IMR-90 (cell line): ENCODE results near the gene CYB561D2. TPM values are rescaled to one million over a fixed set of nuclear protein-coding genes. Genes with fewer than 3 reads are reported as not detected.

Source experiments
- ATAC-seq: fragments of 200-7000 bp; cut with Tn5 transposase; 2 replicates; pipeline ENCODE4 v1.9.1; 2020; ENCODE audit warnings: low read depth, mild to moderate bottlenecking, moderate library complexity
- BruUV-seq: library from RNA; stranded (reverse); fragments of 400-500 nt; replicated peaks from 2 replicates; lab custom pipeline; 2021; lab: Mats Ljungman, UMichigan
- CTCF ChIA-PET: fragments of 300-600 bp; formaldehyde crosslinking; extraction: SDS; loops from one replicate; lab custom pipeline; 2021; ENCODE audit warnings: antibody characterized with exemption; lab: Yijun Ruan, JAX
- POLR2A ChIA-PET: fragments of 300-600 bp; sonication (Branson Sonifier 250); formaldehyde crosslinking; loops from one replicate; lab custom pipeline; 2022; ENCODE audit warnings: antibody characterized with exemption; ENCODE audit not compliant: unreplicated experiment; lab: Charles Lee
- DNase-seq: peaks from one replicate; pipeline ENCODE4 v3.0.0; 2013
- H2AFZ ChIP-seq: replicated peaks from 2 replicates; pipeline ENCODE3; 2013; ENCODE audit warnings: low read length, mild to moderate bottlenecking; ENCODE audit not compliant: poor library complexity
- H2AK5ac ChIP-seq: 2 replicates; pipeline ENCODE4 v1.6.1; 2013; ENCODE audit warnings: low read depth, low read length, inconsistent platforms
- H2AK9ac ChIP-seq: replicated peaks from 2 replicates; pipeline ENCODE3; 2013; ENCODE audit warnings: mild to moderate bottlenecking, low read depth, low read length, moderate library complexity; ENCODE audit not compliant: poor library complexity
- H2BK120ac ChIP-seq: 2 replicates; pipeline ENCODE4 v1.6.1; 2013; ENCODE audit warnings: low read depth, low read length, inconsistent platforms
- H2BK15ac ChIP-seq: 3 replicates; pipeline ENCODE4 v1.6.1; 2013; ENCODE audit warnings: low read depth, low read length, inconsistent platforms
- H2BK20ac ChIP-seq: 2 replicates; pipeline ENCODE4 v1.6.1; 2013; ENCODE audit warnings: low read depth, mild to moderate bottlenecking, inconsistent platforms, low read length, moderate library complexity
- H2BK5ac ChIP-seq: 2 replicates; pipeline ENCODE4 v1.6.1; 2013; ENCODE audit warnings: mild to moderate bottlenecking, low read depth, low read length, inconsistent platforms; ENCODE audit not compliant: poor library complexity, severe bottlenecking
- H3K14ac ChIP-seq: replicated peaks from 2 replicates; pipeline ENCODE4 v1.6.1; 2013; ENCODE audit warnings: low read depth, low read length, inconsistent platforms
- H3K18ac ChIP-seq: 2 replicates; pipeline ENCODE4 v1.6.1; 2013; ENCODE audit warnings: low read depth, low read length, control low read depth
- H3K23ac ChIP-seq: 2 replicates; pipeline ENCODE4 v1.6.1; 2013; ENCODE audit warnings: low read depth, low read length, inconsistent platforms
- H3K27ac ChIP-seq: 2 replicates; pipeline ENCODE4 v1.5.1; 2013; ENCODE audit warnings: mild to moderate bottlenecking, control low read depth, low read length; ENCODE audit not compliant: insufficient read depth
- H3K27me3 ChIP-seq: 2 replicates; pipeline ENCODE4 v1.6.1; 2013; ENCODE audit warnings: low read length; ENCODE audit not compliant: control insufficient read depth, insufficient read depth
- H3K36me3 ChIP-seq: 2 replicates; pipeline ENCODE4 v1.6.1; 2013; ENCODE audit warnings: low read length, mixed read lengths; ENCODE audit not compliant: control insufficient read depth, insufficient read depth
- H3K4ac ChIP-seq: 2 replicates; pipeline ENCODE4 v1.6.1; 2013; ENCODE audit warnings: low read depth, low read length, inconsistent platforms
- H3K4me1 ChIP-seq: 2 replicates; pipeline ENCODE4 v1.6.1; 2013; ENCODE audit warnings: low read length, mixed read lengths; ENCODE audit not compliant: control insufficient read depth, insufficient read depth
- H3K4me2 ChIP-seq: 2 replicates; pipeline ENCODE4 v1.6.1; 2013; ENCODE audit warnings: low read depth, mild to moderate bottlenecking, control low read depth, low read length, moderate library complexity
- H3K4me3 ChIP-seq: 2 replicates; pipeline ENCODE4 v1.5.1; 2013; ENCODE audit warnings: low read depth, mild to moderate bottlenecking, control low read depth, low read length, moderate library complexity; ENCODE audit not compliant: insufficient read depth
- H3K56ac ChIP-seq: 2 replicates; pipeline ENCODE4 v1.6.1; 2013; ENCODE audit warnings: low read length, inconsistent platforms; ENCODE audit not compliant: insufficient read depth; ENCODE audit errors: extremely low read depth
- H3K79me1 ChIP-seq, 2 experiments: 2 replicates each; pipeline ENCODE4 v1.6.1; 2013; ENCODE audit warnings: low read length in 2 of 2, inconsistent platforms in 1 of 2, low read depth in 1 of 2
- H3K9ac ChIP-seq: 2 replicates; pipeline ENCODE4 v1.6.1; 2013; ENCODE audit warnings: low read depth, low read length, control low read depth
- H3K9me1 ChIP-seq: 2 replicates; pipeline ENCODE4 v1.6.1; 2013; ENCODE audit warnings: low read length, inconsistent platforms; ENCODE audit not compliant: insufficient read depth
- H3K9me3 ChIP-seq: 2 replicates; pipeline ENCODE4 v1.6.1; 2013; ENCODE audit warnings: low read length; ENCODE audit not compliant: control insufficient read depth, insufficient read depth
- H4K20me1 ChIP-seq: 2 replicates; pipeline ENCODE4 v1.6.1; 2013; ENCODE audit warnings: low read length, inconsistent platforms; ENCODE audit not compliant: insufficient read depth
- H4K5ac ChIP-seq: 2 replicates; pipeline ENCODE4 v1.6.1; 2013; ENCODE audit warnings: mild to moderate bottlenecking, low read depth, low read length, control low read depth
- H4K8ac ChIP-seq, 2 experiments: 2 replicates each; pipeline ENCODE4 v1.6.1; 2013; ENCODE audit warnings: low read depth in 2 of 2, low read length in 2 of 2, control low read depth in 1 of 2, inconsistent platforms in 1 of 2
- H4K91ac ChIP-seq: 2 replicates; pipeline ENCODE4 v1.6.1; 2013; ENCODE audit warnings: low read depth, low read length, inconsistent platforms; ENCODE audit not compliant: insufficient read depth
- BHLHE40 ChIP-seq: fragments of 150-350 bp; IDR thresholded peaks from 2 replicates; pipeline ENCODE4 v1.6.1; 2016; ENCODE audit warnings: mild to moderate bottlenecking, low read depth, low read length
- CEBPB ChIP-seq: IDR thresholded peaks from 2 replicates; pipeline ENCODE4 v1.6.1; 2012; ENCODE audit warnings: low read depth, low read length, improper control_type of control experiment
- CHD1 ChIP-seq: IDR thresholded peaks from 2 replicates; pipeline ENCODE4 v1.6.1; 2012; ENCODE audit warnings: low read depth, low read length, improper control_type of control experiment
- FOS ChIP-seq: fragments of 150-350 bp; IDR thresholded peaks from 2 replicates; pipeline ENCODE4 v1.6.1; 2016; ENCODE audit warnings: low read depth, low read length
- MAFK ChIP-seq: IDR thresholded peaks from 2 replicates; pipeline ENCODE4 v1.6.1; 2012; ENCODE audit warnings: low read depth, low read length, improper control_type of control experiment
- MAZ ChIP-seq: IDR thresholded peaks from 2 replicates; pipeline ENCODE4 v1.6.1; 2012; ENCODE audit warnings: low read depth, mild to moderate bottlenecking, low read length, improper control_type of control experiment, moderate library complexity, borderline replicate concordance
- NFE2L2 ChIP-seq: fragments of 150-350 bp; IDR thresholded peaks from 2 replicates; pipeline ENCODE4 v1.6.1; 2016; ENCODE audit warnings: low read depth, mild to moderate bottlenecking, low read length
- POLR2A ChIP-seq: IDR thresholded peaks from 2 replicates; pipeline ENCODE4 v1.6.1; 2012; ENCODE audit warnings: mild to moderate bottlenecking, low read depth, low read length
- RCOR1 ChIP-seq: IDR thresholded peaks from 2 replicates; pipeline ENCODE4 v1.6.1; 2012; ENCODE audit warnings: mild to moderate bottlenecking, low read length, improper control_type of control experiment; ENCODE audit not compliant: insufficient replicate concordance
- RFX5 ChIP-seq: IDR thresholded peaks from 2 replicates; pipeline ENCODE4 v1.8.0; 2012; ENCODE audit warnings: low read depth, mild to moderate bottlenecking, low read length, moderate library complexity
- WGBS, 2 experiments: methylation state at CpG; one replicate each; pipeline versions ENCODE4 v1.1.5 to v1.1.7; 2013; ENCODE audit warnings: missing lambda C conversion rate in 2 of 2; ENCODE audit not compliant: insufficient read length in 1 of 2; ENCODE audit errors: extremely low coverage in 2 of 2; 5-methylcytosine and 5-hydroxymethylcytosine counted together
- dilution Hi-C: fragments of 300-500 bp; cut with HindIII; formaldehyde crosslinking; loops from one replicate; pipeline ENCODE4 v1.14.3; 2018; ENCODE audit warnings: low sequenced_read_pairs; ENCODE audit not compliant: unreplicated experiment
- in situ Hi-C: fragments of 300-500 bp; cut with MboI; formaldehyde crosslinking; loops from 3 replicates; pipeline ENCODE4 v1.14.3; 2019; ENCODE audit warnings: low sequenced_read_pairs, inconsistent platforms, mixed read lengths
- intact Hi-C: fragments of 100-400 bp; cut with micrococcal nuclease; formaldehyde crosslinking; loops from 2 replicates; pipeline ENCODE4 v1.10.0; 2022
- polyA plus RNA-seq, 3 experiments: library from polyadenylated mRNA; depleted of rRNA; stranded (reverse); fragments of >200 nt; gene quantifications; 2 replicates each; pipeline ENCODE4 v1.2.3, GENCODE V29; 2012; ENCODE audit warnings: low replicate concordance in 1 of 3
- total RNA-seq: library from RNA; depleted of rRNA; stranded (reverse); fragments of >200 nt; gene quantifications from 2 replicates; pipeline ENCODE4 v1.2.3, GENCODE V29; 2012
- TF ChIP-seq, protein P1 (sequence below): fragments of 150-350 bp; IDR thresholded peaks from 2 replicates; pipeline ENCODE4 v1.6.1; 2017; ENCODE audit warnings: mild to moderate bottlenecking, antibody characterized with exemption, low read length, low read depth
- TF ChIP-seq, protein P2 (sequence below): conservative IDR thresholded peaks from 2 replicates; pipeline ENCODE4 v1.5.1; 2012; ENCODE audit warnings: mild to moderate bottlenecking, low read depth, low read length, improper control_type of control experiment
- TF ChIP-seq, protein P3 (sequence below): fragments of 150-350 bp; IDR thresholded peaks from 2 replicates; pipeline ENCODE4 v1.6.1; 2016; ENCODE audit warnings: low read depth, mild to moderate bottlenecking, low read length, moderate library complexity, borderline replicate concordance

The CYB561D2 gene
- total and polyA plus RNA-seq, 2 of the 4 experiments (the other 2 are of a cell fraction), result 29.2 to 31.7 TPM

DNA sequence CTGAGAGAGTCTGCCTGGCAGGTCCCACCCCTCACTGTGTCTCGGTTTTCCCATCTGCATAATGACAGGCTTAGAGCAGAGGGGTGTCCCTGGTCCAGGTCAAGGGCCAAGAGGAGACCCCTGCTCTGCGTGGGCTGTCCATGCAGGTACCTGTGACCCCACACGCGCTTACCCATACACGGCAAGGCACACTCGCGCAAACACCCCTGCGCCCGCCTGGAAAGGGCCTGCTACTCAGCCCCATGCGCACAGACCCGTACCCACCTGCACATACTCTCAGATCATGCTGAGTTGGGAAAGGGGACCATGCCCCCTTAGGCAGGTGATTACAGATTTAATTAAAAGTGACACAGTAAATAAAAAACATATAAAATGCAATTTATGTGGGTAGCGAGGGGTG lies 32.1 kb downstream of the CYB561D2 start:
- H4K20me1 ChIP-seq, result no peaks in the 10 kb centered on the region
- in situ Hi-C loops, result no loop called here
- no peak overlapping the region for H3K27ac ChIP-seq
- no peak overlapping the region for H2BK20ac ChIP-seq
- H2AK9ac ChIP-seq, result no peak overlapping the region
- no peak overlapping the region for H3K18ac ChIP-seq
- no peak overlapping the region for H2BK15ac ChIP-seq
- H2BK120ac ChIP-seq, result no peak overlapping the region
- no peaks in the 10 kb centered on the region for H3K9me1 ChIP-seq
- H4K8ac ChIP-seq, result no peak overlapping the region
- H3K9ac ChIP-seq, result no peak overlapping the region
- no peak overlapping the region for H3K4me3 ChIP-seq
- dilution Hi-C loops, result no loop called here
- no peak overlapping the region for H2AK5ac ChIP-seq
- no peaks in the 10 kb centered on the region for H3K79me1 ChIP-seq
- H3K36me3 ChIP-seq, result no peaks in the 10 kb centered on the region
- H4K5ac ChIP-seq, result no peak overlapping the region
- H3K4me1 ChIP-seq, result no peaks in the 10 kb centered on the region
- H4K91ac ChIP-seq, result no peak overlapping the region
- intact Hi-C loops, result no loop called here
- H3K56ac ChIP-seq, result no peak overlapping the region
- no peak for DNase-seq
- no peak for ATAC-seq
- ChIA-PET CTCF (no interaction called here), POLR2A (no interaction called here)
- no peak overlapping the region for H2BK5ac ChIP-seq
- no peak overlapping the region for H3K14ac ChIP-seq
- no TSS peak for BruUV-seq
- no peak overlapping the region for H2AFZ ChIP-seq
- H3K4me2 ChIP-seq, result no peak overlapping the region
- H3K4ac ChIP-seq, result no peak overlapping the region
- TF ChIP-seq CHD1 (no peak), POLR2A (no peak), MAZ (no peak), FOS (no peak), NFE2L2 (no peak), RCOR1 (no peak), MAFK (no peak), RFX5 (no peak), BHLHE40 (no peak), CEBPB (no peak)
- TF ChIP-seq, protein P1, sequence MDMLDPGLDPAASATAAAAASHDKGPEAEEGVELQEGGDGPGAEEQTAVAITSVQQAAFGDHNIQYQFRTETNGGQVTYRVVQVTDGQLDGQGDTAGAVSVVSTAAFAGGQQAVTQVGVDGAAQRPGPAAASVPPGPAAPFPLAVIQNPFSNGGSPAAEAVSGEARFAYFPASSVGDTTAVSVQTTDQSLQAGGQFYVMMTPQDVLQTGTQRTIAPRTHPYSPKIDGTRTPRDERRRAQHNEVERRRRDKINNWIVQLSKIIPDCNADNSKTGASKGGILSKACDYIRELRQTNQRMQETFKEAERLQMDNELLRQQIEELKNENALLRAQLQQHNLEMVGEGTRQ, result no peak
- TF ChIP-seq, protein P2, sequence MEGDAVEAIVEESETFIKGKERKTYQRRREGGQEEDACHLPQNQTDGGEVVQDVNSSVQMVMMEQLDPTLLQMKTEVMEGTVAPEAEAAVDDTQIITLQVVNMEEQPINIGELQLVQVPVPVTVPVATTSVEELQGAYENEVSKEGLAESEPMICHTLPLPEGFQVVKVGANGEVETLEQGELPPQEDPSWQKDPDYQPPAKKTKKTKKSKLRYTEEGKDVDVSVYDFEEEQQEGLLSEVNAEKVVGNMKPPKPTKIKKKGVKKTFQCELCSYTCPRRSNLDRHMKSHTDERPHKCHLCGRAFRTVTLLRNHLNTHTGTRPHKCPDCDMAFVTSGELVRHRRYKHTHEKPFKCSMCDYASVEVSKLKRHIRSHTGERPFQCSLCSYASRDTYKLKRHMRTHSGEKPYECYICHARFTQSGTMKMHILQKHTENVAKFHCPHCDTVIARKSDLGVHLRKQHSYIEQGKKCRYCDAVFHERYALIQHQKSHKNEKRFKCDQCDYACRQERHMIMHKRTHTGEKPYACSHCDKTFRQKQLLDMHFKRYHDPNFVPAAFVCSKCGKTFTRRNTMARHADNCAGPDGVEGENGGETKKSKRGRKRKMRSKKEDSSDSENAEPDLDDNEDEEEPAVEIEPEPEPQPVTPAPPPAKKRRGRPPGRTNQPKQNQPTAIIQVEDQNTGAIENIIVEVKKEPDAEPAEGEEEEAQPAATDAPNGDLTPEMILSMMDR, result no peak
- TF ChIP-seq, protein P3, sequence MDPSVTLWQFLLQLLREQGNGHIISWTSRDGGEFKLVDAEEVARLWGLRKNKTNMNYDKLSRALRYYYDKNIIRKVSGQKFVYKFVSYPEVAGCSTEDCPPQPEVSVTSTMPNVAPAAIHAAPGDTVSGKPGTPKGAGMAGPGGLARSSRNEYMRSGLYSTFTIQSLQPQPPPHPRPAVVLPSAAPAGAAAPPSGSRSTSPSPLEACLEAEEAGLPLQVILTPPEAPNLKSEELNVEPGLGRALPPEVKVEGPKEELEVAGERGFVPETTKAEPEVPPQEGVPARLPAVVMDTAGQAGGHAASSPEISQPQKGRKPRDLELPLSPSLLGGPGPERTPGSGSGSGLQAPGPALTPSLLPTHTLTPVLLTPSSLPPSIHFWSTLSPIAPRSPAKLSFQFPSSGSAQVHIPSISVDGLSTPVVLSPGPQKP, result no peak
- H3K27me3 ChIP-seq, result peaks cover 46% of the 10 kb centered on the region
- H3K9me3 ChIP-seq, result no peaks in the 10 kb centered on the region
- 0% methylated on average over 1 of the region's 12 CpGs; no CpG with 5 or more reads in 1 of the 2 experiments for WGBS, 2 experiments
- H3K23ac ChIP-seq, result no peak overlapping the region
